ENCODE results near the gene NXF1. TPM values are rescaled to one million over a fixed set of nuclear protein-coding genes. Genes with fewer than 3 reads are reported as not detected.

NXF1 gene
- total and polyA plus RNA-seq, 2 donors (not counting 1 experiment from before 2014, with no cell fraction given) = 161 to 262 TPM

- CTCF ChIA-PET = interaction anchor here (0.8 to 1.1 kb wide), 4 partner anchors 11 to 158 kb away, joined by 3 to 5 read pairs (median 3); partner anchors contain the start of gene STX5
- H3K4me1 ChIP-seq (ENCODE audit: control insufficient read depth in 2 of 2, insufficient read depth in 2 of 2, low read length in 2 of 2) = peaks cover 0 to 4% of the 10 kb centered on the region in 2 donors
- H3K9ac ChIP-seq (ENCODE audit: low read length) = no peak overlapping the region
- H3K27me3 Mint-ChIP-seq = no peaks in the 10 kb centered on the region
- no peak overlapping the region for H2AFZ ChIP-seq (ENCODE audit: insufficient read depth, low read depth, low read length, poor library complexity, severe bottlenecking)
- H3K4me3 ChIP-seq (ENCODE audit: control extremely low read depth in 1 of 5, extremely low read depth in 1 of 5, insufficient read depth in 1 of 5, low read depth in 2 of 5, low read length in 4 of 5) = no peak overlapping the region
- peaks cover 12% of the 10 kb centered on the region for H3K4me1 Mint-ChIP-seq
- H3K36me3 ChIP-seq (replicated peaks in 1 of 2; ENCODE audit: control extremely low read depth in 1 of 2, control insufficient read depth in 1 of 2, extremely low read depth in 1 of 2, insufficient read depth in 2 of 2, low read length in 1 of 2) = peaks cover 0 to 16% of the 10 kb centered on the region in 2 experiments
- intact Hi-C loops (cut with micrococcal nuclease) = no loop called here
- H3K9me3 ChIP-seq (ENCODE audit: control extremely low read depth in 1 of 3, control insufficient read depth in 2 of 3, insufficient read depth in 1 of 3, low read length in 2 of 3) = no peaks in the 10 kb centered on the region
- no peak overlapping the region for H3K27ac ChIP-seq (ENCODE audit: low read length in 2 of 2)
- no peak overlapping the region for H3K4me2 ChIP-seq (replicated peaks; ENCODE audit: low read depth, low read length, poor library complexity, severe bottlenecking)
- no peak for DNase-seq
- H4K20me1 ChIP-seq (ENCODE audit: control insufficient read depth, insufficient read depth, low read length, poor library complexity, severe bottlenecking) = peaks cover 6% of the 10 kb centered on the region
- WGBS (ENCODE audit: insufficient coverage) = 92% methylated on average over 6 of the region's 9 CpGs
- TF ChIP-seq EZH2 (IDR thresholded peaks at IDR 0.05; ENCODE audit: borderline replicate concordance, insufficient read depth, low read depth, low read length, poor library complexity, severe bottlenecking) (no peak), CTCF (IDR thresholded peaks at IDR 0.05) (no peak)
- POLR2A ChIA-PET = interaction anchor here (0.6 kb wide), 1 partner anchor 103 kb away, joined by 3 read pairs; no protein-coding TSS in a partner anchor
- no peak overlapping the region for H3K27ac Mint-ChIP-seq
- H3K9me3 Mint-ChIP-seq (ENCODE audit: insufficient read depth) = no peaks in the 10 kb centered on the region
- H3K79me2 ChIP-seq (ENCODE audit: control insufficient read depth, insufficient read depth, low read length) = peaks cover 26% of the 10 kb centered on the region
- ATAC-seq (ENCODE audit: low read depth) = no peak
- H3K27me3 ChIP-seq (replicated peaks in 1 of 4; ENCODE audit: control extremely low read depth in 1 of 4, control insufficient read depth in 3 of 4, insufficient read depth in 4 of 4, low read length in 3 of 4) = no peaks in the 10 kb centered on the region
- no peak overlapping the region for H3K4me3 Mint-ChIP-seq
These were observed 57.6 kb downstream of the NXF1 start for GRCh38 chr11:62747475-62748160.

Small RNA genes lying within 50 kb of the gene (small RNA-seq; reads per million reads assigned to genes)
- not detected for gene MIR6514 (ENCODE audit: insufficient read length, low read depth, low replicate concordance)
- gene RF00099 (ENCODE audit: insufficient read length, low read depth, low replicate concordance) = not detected
- gene RNU6-118P (ENCODE audit: insufficient read length, low read depth, low replicate concordance) = not detected
- not detected for gene SNORD22 (ENCODE audit: insufficient read length, low read depth, low replicate concordance)
- gene SNORD26 (ENCODE audit: insufficient read length, low read depth, low replicate concordance) = not detected
- gene SNORD27 (ENCODE audit: insufficient read length, low read depth, low replicate concordance) = not detected
- not detected for gene SNORD28 (ENCODE audit: insufficient read length, low read depth, low replicate concordance)
- gene SNORD30 (ENCODE audit: insufficient read length, low read depth, low replicate concordance) = 108,111 reads per million, percentile 100 among the genes with 10 or more reads in this experiment

Other genes starting within 250 kb of the NXF1 start
- gene EEF1G, start 231.5 kb downstream of the NXF1 start, total RNA-seq = 1,778 and 1,867 TPM in 2 replicates
- 1,359 and 1,582 TPM in 2 replicates for gene EEF1G, start 231.5 kb downstream of the NXF1 start, polyA plus RNA-seq
- gene TUT1, start 213.9 kb downstream of the NXF1 start, total RNA-seq = 33.8 and 47.7 TPM in 2 replicates
- 31.1 and 31.6 TPM in 2 replicates for gene TUT1, start 213.9 kb downstream of the NXF1 start, polyA plus RNA-seq
- 127 and 139 TPM in 2 replicates for gene MTA2, start 203.6 kb downstream of the NXF1 start, total RNA-seq
- gene MTA2, start 203.6 kb downstream of the NXF1 start, polyA plus RNA-seq = 37.2 and 46.9 TPM in 2 replicates
- 127 and 135 TPM in 2 replicates for gene EML3, start 192.7 kb downstream of the NXF1 start, total RNA-seq
- gene EML3, start 192.7 kb downstream of the NXF1 start, polyA plus RNA-seq = 128 and 170 TPM in 2 replicates
- gene ROM1, start 192.2 kb downstream of the NXF1 start, total RNA-seq = 0.68 and 2.0 TPM in 2 replicates
- gene ROM1, start 192.2 kb downstream of the NXF1 start, polyA plus RNA-seq = 1.3 and 1.7 TPM in 2 replicates
- 63.1 and 66.6 TPM in 2 replicates for gene B3GAT3, start 183.5 kb downstream of the NXF1 start, total RNA-seq
- gene B3GAT3, start 183.5 kb downstream of the NXF1 start, polyA plus RNA-seq = 88.9 and 89.3 TPM in 2 replicates
- 190 and 204 TPM in 2 replicates for gene GANAB, start 158.8 kb downstream of the NXF1 start, total RNA-seq
- gene GANAB, start 158.8 kb downstream of the NXF1 start, polyA plus RNA-seq = 98.7 and 139 TPM in 2 replicates
- gene INTS5, start 152.1 kb downstream of the NXF1 start, total RNA-seq = 21.3 and 22.7 TPM in 2 replicates
- 8.7 and 14.3 TPM in 2 replicates for gene INTS5, start 152.1 kb downstream of the NXF1 start, polyA plus RNA-seq
- gene C11orf98, start 140.2 kb downstream of the NXF1 start, total RNA-seq = 48.1 and 52.0 TPM in 2 replicates
- 41.5 and 46.3 TPM in 2 replicates for gene C11orf98, start 140.2 kb downstream of the NXF1 start, polyA plus RNA-seq
- gene CSKMT, start 140.1 kb downstream of the NXF1 start, total RNA-seq = 57.3 and 78.7 TPM in 2 replicates
- 21.3 and 39.0 TPM in 2 replicates for gene CSKMT, start 140.1 kb downstream of the NXF1 start, polyA plus RNA-seq
- 6.5 and 8.9 TPM in 2 replicates for gene UQCC3, start 133.8 kb downstream of the NXF1 start, total RNA-seq
- 2.8 and 5.6 TPM in 2 replicates for gene UQCC3, start 133.8 kb downstream of the NXF1 start, polyA plus RNA-seq
- 32.5 and 33.3 TPM in 2 replicates for gene LBHD1, start 133.2 kb downstream of the NXF1 start, total RNA-seq
- 19.3 and 23.3 TPM in 2 replicates for gene LBHD1, start 133.2 kb downstream of the NXF1 start, polyA plus RNA-seq
- gene UBXN1, start 126.4 kb downstream of the NXF1 start, total RNA-seq = 186 and 193 TPM in 2 replicates
- gene UBXN1, start 126.4 kb downstream of the NXF1 start, polyA plus RNA-seq = 180 and 289 TPM in 2 replicates
- gene LRRN4CL, start 115.9 kb downstream of the NXF1 start, total RNA-seq = 0.15 and 0.25 TPM in 2 replicates
- 0.03 TPM in 1 of 2 replicates, not detected in the other for gene LRRN4CL, start 115.9 kb downstream of the NXF1 start, polyA plus RNA-seq
- 49.2 and 56.3 TPM in 2 replicates for gene BSCL2, start 98.0 kb downstream of the NXF1 start, total RNA-seq
- gene BSCL2, start 98.0 kb downstream of the NXF1 start, polyA plus RNA-seq = 38.5 TPM in 2 replicates
- 0.95 and 2.1 TPM in 2 replicates for gene GNG3, start 97.8 kb downstream of the NXF1 start, total RNA-seq
- 5.5 and 8.0 TPM in 2 replicates for gene GNG3, start 97.8 kb downstream of the NXF1 start, polyA plus RNA-seq
- 70.4 and 78.2 TPM in 2 replicates for gene HNRNPUL2, start 78.0 kb downstream of the NXF1 start, total RNA-seq
- gene HNRNPUL2, start 78.0 kb downstream of the NXF1 start, polyA plus RNA-seq = 14.6 and 15.7 TPM in 2 replicates
- 56.3 and 57.9 TPM in 2 replicates for gene TTC9C, start 77.0 kb downstream of the NXF1 start, total RNA-seq
- gene TTC9C, start 77.0 kb downstream of the NXF1 start, polyA plus RNA-seq = 33.5 and 36.7 TPM in 2 replicates
- 22.0 and 24.8 TPM in 2 replicates for gene ZBTB3, start 51.3 kb downstream of the NXF1 start, total RNA-seq
- gene ZBTB3, start 51.3 kb downstream of the NXF1 start, polyA plus RNA-seq = 3.8 and 8.7 TPM in 2 replicates
- gene POLR2G, start 43.9 kb downstream of the NXF1 start, total RNA-seq = 76.8 and 78.7 TPM in 2 replicates
- 113 and 129 TPM in 2 replicates for gene POLR2G, start 43.9 kb downstream of the NXF1 start, polyA plus RNA-seq
- gene TAF6L, start 34.0 kb downstream of the NXF1 start, total RNA-seq = 43.2 and 48.2 TPM in 2 replicates
- 28.2 and 75.1 TPM in 2 replicates for gene TAF6L, start 34.0 kb downstream of the NXF1 start, polyA plus RNA-seq
- 62.3 and 71.5 TPM in 2 replicates for gene TMEM179B, start 18.0 kb downstream of the NXF1 start, total RNA-seq
- 43.2 and 64.3 TPM in 2 replicates for gene TMEM179B, start 18.0 kb downstream of the NXF1 start, polyA plus RNA-seq
- 15.6 and 16.2 TPM in 2 replicates for gene TMEM223, start 13.4 kb downstream of the NXF1 start, total RNA-seq
- 6.0 and 12.0 TPM in 2 replicates for gene TMEM223, start 13.4 kb downstream of the NXF1 start, polyA plus RNA-seq
- gene STX5, start 26.6 kb upstream of the NXF1 start, total RNA-seq = 98.1 and 99.1 TPM in 2 replicates
- 41.0 and 42.1 TPM in 2 replicates for gene STX5, start 26.6 kb upstream of the NXF1 start, polyA plus RNA-seq
- 1.1 TPM in 1 of 2 replicates, not detected in the other for gene TEX54, start 27.4 kb upstream of the NXF1 start, total RNA-seq
- gene TEX54, start 27.4 kb upstream of the NXF1 start, polyA plus RNA-seq = not detected in 2 replicates
- 131 and 136 TPM in 2 replicates for gene WDR74, start 34.1 kb upstream of the NXF1 start, total RNA-seq
- 122 and 148 TPM in 2 replicates for gene WDR74, start 34.1 kb upstream of the NXF1 start, polyA plus RNA-seq
- gene SLC3A2, start 75.5 kb upstream of the NXF1 start, total RNA-seq = 148 and 175 TPM in 2 replicates
- 92.0 and 102 TPM in 2 replicates for gene SLC3A2, start 75.5 kb upstream of the NXF1 start, polyA plus RNA-seq
- not detected in 2 replicates for gene CHRM1, start 115.9 kb upstream of the NXF1 start, total RNA-seq
- gene CHRM1, start 115.9 kb upstream of the NXF1 start, polyA plus RNA-seq = not detected in 2 replicates
- gene SLC22A6, start 179.5 kb upstream of the NXF1 start, total RNA-seq = not detected in 2 replicates
- gene SLC22A6, start 179.5 kb upstream of the NXF1 start, polyA plus RNA-seq = not detected in 2 replicates
- not detected in 2 replicates for gene SLC22A8, start 210.4 kb upstream of the NXF1 start, total RNA-seq
- gene SLC22A8, start 210.4 kb upstream of the NXF1 start, polyA plus RNA-seq = not detected in 2 replicates

All from B cell (primary cell).